Hepatocyte (in vitro differentiated cells): ENCODE measurements around the gene BEST1.

Experiments
- CTCF ChIP-seq: fragments of 200-600 bp; sonication (generic); IDR thresholded peaks from 2 replicates; pipeline ENCODE4 v1.5.1; 2016; ENCODE audit warnings: antibody characterized with exemption, mild to moderate bottlenecking; ENCODE audit not compliant: poor library complexity
- EZH2 ChIP-seq: fragments of 200-600 bp; sonication (generic); IDR thresholded peaks from 2 replicates; pipeline ENCODE4 v1.6.1; 2016; ENCODE audit warnings: antibody characterized with exemption, mild to moderate bottlenecking, borderline replicate concordance
- EZH2phosphoT487 ChIP-seq: fragments of 200-600 bp; sonication (generic); IDR thresholded peaks from one replicate; pipeline ENCODE4 v1.6.1; 2018; ENCODE audit warnings: antibody characterized with exemption, mild to moderate bottlenecking, low read depth, moderate library complexity; ENCODE audit not compliant: unreplicated experiment, severe bottlenecking

- no peak for TF ChIP-seq CTCF
- TF ChIP-seq EZH2 = no peak
- TF ChIP-seq EZH2phosphoT487 = no peak
Measured at GRCh38 chr11:62004473-62004872, 54.3 kb downstream of the BEST1 start.
